Liver (tissue), 9 donors: ENCODE results near the gene C1S. TPM values are rescaled to one million over a fixed set of nuclear protein-coding genes. Genes with fewer than 3 reads are reported as not detected.
"Not testable (repeated sequence)": the region's sequence is repeated elsewhere in the genome, so short reads cannot be mapped to it uniquely, and the experiment has no call there.

Source experiments
- DNase-seq: peaks from one replicate; pipeline ENCODE4 v3.0.0-alpha.2; 2017; ENCODE audit warnings: low spot score
- H3K27ac ChIP-seq, 2 donors: one replicate each; pipeline ENCODE4 v1.7.0; 2013; ENCODE audit warnings: inconsistent platforms in 2 of 2, low read length in 2 of 2, control low read depth in 1 of 2, low read depth in 1 of 2, mild to moderate bottlenecking in 1 of 2
- H3K27me3 ChIP-seq, 4 donors: one replicate each; pipeline versions ENCODE4 v1.6.1 to v1.7.0; 2013; ENCODE audit warnings: low read length in 3 of 4, inconsistent platforms in 1 of 4, mild to moderate bottlenecking in 1 of 4, moderate library complexity in 1 of 4; ENCODE audit not compliant: control insufficient read depth in 4 of 4, insufficient read depth in 4 of 4
- H3K36me3 ChIP-seq, 4 donors: one replicate each; pipeline versions ENCODE4 v1.6.1 to v1.7.0; 2013; ENCODE audit warnings: low read length in 3 of 4, mild to moderate bottlenecking in 3 of 4, low read depth in 1 of 4, moderate library complexity in 1 of 4; ENCODE audit not compliant: control insufficient read depth in 4 of 4, insufficient read depth in 3 of 4
- H3K4me1 ChIP-seq, 4 donors: one replicate each; pipeline versions ENCODE4 v1.6.1 to v1.7.0; 2013; ENCODE audit warnings: low read length in 3 of 4, mild to moderate bottlenecking in 3 of 4, moderate library complexity in 1 of 4; ENCODE audit not compliant: control insufficient read depth in 4 of 4, insufficient read depth in 4 of 4
- H3K4me3 ChIP-seq, 3 donors: one replicate each; pipeline versions ENCODE4 v1.6.1 to v1.7.0; 2013; ENCODE audit warnings: low read length in 3 of 3, control low read depth in 1 of 3, low read depth in 1 of 3, mild to moderate bottlenecking in 1 of 3
- H3K9ac ChIP-seq, 2 donors: one replicate each; pipeline ENCODE4 v1.7.0; 2013; ENCODE audit warnings: low read length in 2 of 2, mild to moderate bottlenecking in 2 of 2, moderate library complexity in 2 of 2, control low read depth in 1 of 2, low read depth in 1 of 2
- H3K9me3 ChIP-seq, 4 donors: one replicate each; pipeline versions ENCODE4 v1.6.1 to v1.7.0; 2013; ENCODE audit warnings: low read length in 3 of 4; ENCODE audit not compliant: control insufficient read depth in 4 of 4
- ATF3 ChIP-seq: IDR thresholded peaks from 2 replicates; pipeline ENCODE4 v1.6.1; 2016; ENCODE audit warnings: antibody characterized with exemption
- EGR1 ChIP-seq, 2 donors: IDR thresholded peaks; 2 replicates each; pipeline ENCODE4 v1.6.1; 2016 to 2018; ENCODE audit warnings: antibody characterized with exemption in 2 of 2, low read depth in 2 of 2
- FOXA1 ChIP-seq: IDR thresholded peaks from 2 replicates; pipeline ENCODE4 v1.6.1; 2016; ENCODE audit warnings: antibody characterized with exemption
- FOXA2 ChIP-seq: IDR thresholded peaks from 2 replicates; pipeline ENCODE4 v1.6.1; 2016; ENCODE audit warnings: antibody characterized with exemption
- GABPA ChIP-seq, 2 donors: IDR thresholded peaks in 1 of 2; conservative IDR thresholded peaks in 1 of 2; 2 replicates each; pipeline ENCODE4 v1.6.1; 2016; ENCODE audit warnings: antibody characterized with exemption in 2 of 2, mild to moderate bottlenecking in 1 of 2, moderate library complexity in 1 of 2
- HNF4A ChIP-seq, 2 donors: conservative IDR thresholded peaks; 2 replicates each; pipeline ENCODE4 v1.6.1; 2016; ENCODE audit warnings: antibody characterized with exemption in 2 of 2, mild to moderate bottlenecking in 2 of 2
- HNF4G ChIP-seq: IDR thresholded peaks from 2 replicates; pipeline ENCODE4 v1.6.1; 2016; ENCODE audit warnings: antibody characterized with exemption
- JUND ChIP-seq, 2 donors: IDR thresholded peaks; 2 replicates each; pipeline ENCODE4 v1.6.1; 2016; ENCODE audit warnings: antibody characterized with exemption in 2 of 2
- NR2F2 ChIP-seq: IDR thresholded peaks from 2 replicates; pipeline ENCODE4 v1.6.1; 2016; ENCODE audit warnings: antibody characterized with exemption
- RAD21 ChIP-seq, 2 donors: IDR thresholded peaks; 2 replicates each; pipeline ENCODE4 v1.6.1; 2016; ENCODE audit warnings: antibody characterized with exemption in 2 of 2, mild to moderate bottlenecking in 2 of 2
- RXRA ChIP-seq, 2 donors: IDR thresholded peaks; 2 replicates each; pipeline ENCODE4 v1.6.1; 2017 to 2018; ENCODE audit warnings: antibody characterized with exemption in 2 of 2, mild to moderate bottlenecking in 1 of 2
- SP1 ChIP-seq: IDR thresholded peaks from 2 replicates; pipeline ENCODE4 v1.6.1; 2018; ENCODE audit warnings: antibody characterized with exemption, mild to moderate bottlenecking
- TAF1 ChIP-seq: conservative IDR thresholded peaks from 2 replicates; pipeline ENCODE4 v1.6.1; 2016; ENCODE audit warnings: antibody characterized with exemption, mild to moderate bottlenecking
- YY1 ChIP-seq: IDR thresholded peaks from 2 replicates; pipeline ENCODE4 v1.6.1; 2016; ENCODE audit warnings: antibody characterized with exemption, mild to moderate bottlenecking
- ZBTB33 ChIP-seq: IDR thresholded peaks from 2 replicates; pipeline ENCODE4 v1.6.1; 2016; ENCODE audit warnings: antibody characterized with exemption
- WGBS: extraction: QIAGEN DNeasy Blood & Tissue Kit; methylation state at CpG from one replicate; pipeline ENCODE4 v1.1.7; 2013; 5-methylcytosine and 5-hydroxymethylcytosine counted together
- polyA plus RNA-seq, 2 donors: library from polyadenylated mRNA; stranded (reverse) in 1 of 2; unstranded in 1 of 2; fragments of 200-250 nt in 1 of 2; fragments of >200 nt in 1 of 2; fragmentation: Nextera tagmentation in 1 of 2; extraction: Ambion mirVana in 1 of 2; gene quantifications; one replicate each; pipeline versions ENCODE4 v1.2.1 to v1.2.3, GENCODE V29; 2013 to 2015
- total RNA-seq, 2 donors: library from RNA; depleted of rRNA; stranded (reverse); fragments of >200 nt; gene quantifications; one replicate each; pipeline ENCODE4 v1.2.3, GENCODE V29; 2014
- TF ChIP-seq, protein P1 (sequence below): fragments of 150-350 bp; IDR thresholded peaks from 2 replicates; pipeline ENCODE4 v1.5.1; 2017; ENCODE audit warnings: improper control_type of control experiment, low read depth, low read length; ENCODE audit not compliant: missing input control
- TF ChIP-seq, protein P2 (sequence below): IDR thresholded peaks from 2 replicates; pipeline ENCODE4 v1.6.1; 2016; ENCODE audit warnings: antibody characterized with exemption, mild to moderate bottlenecking
- donor health status: healthy.
- donor health status: healthy.
- donor health status: healthy.
- donor health status: healthy.
- donor health status: healthy.

Gene C1S
- total and polyA plus RNA-seq, 4 donors = 267 to 2,029 (median 1,568) TPM

GRCh38 chr12:7103837-7104584 lies 43.5 kb downstream of the C1S start:
- H3K36me3 ChIP-seq = peaks cover 8 to 29% (median 18%) of the 10 kb centered on the region in 4 donors
- H3K27me3 ChIP-seq = no peaks in the 10 kb centered on the region
- 91% methylated on average over 14 of the region's 14 CpGs for WGBS
- no peak overlapping the region for H3K27ac ChIP-seq
- H3K9ac ChIP-seq = no peak overlapping the region
- DNase-seq = no peak
- H3K9me3 ChIP-seq = no peaks in the 10 kb centered on the region
- H3K4me1 ChIP-seq = peaks cover 3 to 26% (median 19%) of the 10 kb centered on the region in 4 donors
- H3K4me3 ChIP-seq = no peak overlapping the region
- TF ChIP-seq JUND (IDR thresholded peaks at IDR 0.05) = no peak
- TF ChIP-seq, protein P1, sequence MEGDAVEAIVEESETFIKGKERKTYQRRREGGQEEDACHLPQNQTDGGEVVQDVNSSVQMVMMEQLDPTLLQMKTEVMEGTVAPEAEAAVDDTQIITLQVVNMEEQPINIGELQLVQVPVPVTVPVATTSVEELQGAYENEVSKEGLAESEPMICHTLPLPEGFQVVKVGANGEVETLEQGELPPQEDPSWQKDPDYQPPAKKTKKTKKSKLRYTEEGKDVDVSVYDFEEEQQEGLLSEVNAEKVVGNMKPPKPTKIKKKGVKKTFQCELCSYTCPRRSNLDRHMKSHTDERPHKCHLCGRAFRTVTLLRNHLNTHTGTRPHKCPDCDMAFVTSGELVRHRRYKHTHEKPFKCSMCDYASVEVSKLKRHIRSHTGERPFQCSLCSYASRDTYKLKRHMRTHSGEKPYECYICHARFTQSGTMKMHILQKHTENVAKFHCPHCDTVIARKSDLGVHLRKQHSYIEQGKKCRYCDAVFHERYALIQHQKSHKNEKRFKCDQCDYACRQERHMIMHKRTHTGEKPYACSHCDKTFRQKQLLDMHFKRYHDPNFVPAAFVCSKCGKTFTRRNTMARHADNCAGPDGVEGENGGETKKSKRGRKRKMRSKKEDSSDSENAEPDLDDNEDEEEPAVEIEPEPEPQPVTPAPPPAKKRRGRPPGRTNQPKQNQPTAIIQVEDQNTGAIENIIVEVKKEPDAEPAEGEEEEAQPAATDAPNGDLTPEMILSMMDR = no peak
- no peak for TF ChIP-seq EGR1 (IDR thresholded peaks at IDR 0.05; ENCODE audit: low read depth in 2 of 2)
- no peak for TF ChIP-seq HNF4G
- TF ChIP-seq NR2F2 = no peak
- no peak for TF ChIP-seq ATF3
- no peak for TF ChIP-seq FOXA2
- TF ChIP-seq RXRA (IDR thresholded peaks at IDR 0.05) = no peak
- TF ChIP-seq HNF4A (conservative IDR thresholded peaks at IDR 0.05) = no peak
- no peak for TF ChIP-seq TAF1
- no peak for TF ChIP-seq RAD21 (IDR thresholded peaks at IDR 0.05)
- no peak for TF ChIP-seq FOXA1
- TF ChIP-seq, protein P2, sequence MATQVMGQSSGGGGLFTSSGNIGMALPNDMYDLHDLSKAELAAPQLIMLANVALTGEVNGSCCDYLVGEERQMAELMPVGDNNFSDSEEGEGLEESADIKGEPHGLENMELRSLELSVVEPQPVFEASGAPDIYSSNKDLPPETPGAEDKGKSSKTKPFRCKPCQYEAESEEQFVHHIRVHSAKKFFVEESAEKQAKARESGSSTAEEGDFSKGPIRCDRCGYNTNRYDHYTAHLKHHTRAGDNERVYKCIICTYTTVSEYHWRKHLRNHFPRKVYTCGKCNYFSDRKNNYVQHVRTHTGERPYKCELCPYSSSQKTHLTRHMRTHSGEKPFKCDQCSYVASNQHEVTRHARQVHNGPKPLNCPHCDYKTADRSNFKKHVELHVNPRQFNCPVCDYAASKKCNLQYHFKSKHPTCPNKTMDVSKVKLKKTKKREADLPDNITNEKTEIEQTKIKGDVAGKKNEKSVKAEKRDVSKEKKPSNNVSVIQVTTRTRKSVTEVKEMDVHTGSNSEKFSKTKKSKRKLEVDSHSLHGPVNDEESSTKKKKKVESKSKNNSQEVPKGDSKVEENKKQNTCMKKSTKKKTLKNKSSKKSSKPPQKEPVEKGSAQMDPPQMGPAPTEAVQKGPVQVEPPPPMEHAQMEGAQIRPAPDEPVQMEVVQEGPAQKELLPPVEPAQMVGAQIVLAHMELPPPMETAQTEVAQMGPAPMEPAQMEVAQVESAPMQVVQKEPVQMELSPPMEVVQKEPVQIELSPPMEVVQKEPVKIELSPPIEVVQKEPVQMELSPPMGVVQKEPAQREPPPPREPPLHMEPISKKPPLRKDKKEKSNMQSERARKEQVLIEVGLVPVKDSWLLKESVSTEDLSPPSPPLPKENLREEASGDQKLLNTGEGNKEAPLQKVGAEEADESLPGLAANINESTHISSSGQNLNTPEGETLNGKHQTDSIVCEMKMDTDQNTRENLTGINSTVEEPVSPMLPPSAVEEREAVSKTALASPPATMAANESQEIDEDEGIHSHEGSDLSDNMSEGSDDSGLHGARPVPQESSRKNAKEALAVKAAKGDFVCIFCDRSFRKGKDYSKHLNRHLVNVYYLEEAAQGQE = no peak
- TF ChIP-seq YY1 = no peak
- no peak for TF ChIP-seq SP1

DNA sequence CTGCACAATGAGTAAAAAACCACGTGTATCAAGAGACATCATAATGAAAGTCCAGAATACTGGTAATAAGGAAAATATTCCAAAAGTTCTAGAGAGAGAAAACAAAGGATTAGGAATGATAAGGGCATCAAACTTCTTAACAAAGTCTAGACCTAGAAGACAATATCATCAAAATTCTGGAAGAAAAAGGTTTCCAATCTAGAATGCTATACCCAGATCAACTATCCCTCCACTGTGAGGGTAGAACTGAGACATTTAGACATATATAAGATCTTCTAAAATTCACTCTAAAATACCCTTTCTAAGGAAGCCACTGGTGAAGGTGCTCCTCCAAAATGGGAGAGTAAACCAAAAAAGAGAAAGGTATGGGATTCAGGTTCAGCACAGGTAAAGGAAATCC lies 45.6 kb downstream of the C1S start:
- peaks cover 6 to 18% (median 8%) of the 10 kb centered on the region in 4 donors for H3K36me3 ChIP-seq
- H3K4me3 ChIP-seq = peak overlapping the region in 2 of 3 donors; percentile 13 to 19
- no peaks in the 10 kb centered on the region for H3K27me3 ChIP-seq
- 76% methylated on average over 1 of the region's 1 CpG for WGBS
- DNase-seq = no peak
- TF ChIP-seq ATF3 (no peak), EGR1 (IDR thresholded peaks at IDR 0.05; ENCODE audit: low read depth in 2 of 2) (no peak), SP1 (no peak), FOXA2 (no peak), JUND (IDR thresholded peaks at IDR 0.05) (no peak), ZBTB33 (no peak), GABPA (IDR thresholded peaks at IDR 0.05 in 1 of 2, conservative IDR thresholded peaks at IDR 0.05 in 1 of 2) (no peak), YY1 (no peak), TAF1 (no peak), RAD21 (IDR thresholded peaks at IDR 0.05) (no peak), FOXA1 (no peak)
- TF ChIP-seq, protein P1 = no peak
- H3K9me3 ChIP-seq = no peaks in the 10 kb centered on the region
- peak overlapping the region in 1 of 2 donors; percentile 5 for H3K27ac ChIP-seq
- H3K9ac ChIP-seq = no peak overlapping the region
- H3K4me1 ChIP-seq = peaks cover 8 to 45% (median 32%) of the 10 kb centered on the region in 4 donors

DNA sequence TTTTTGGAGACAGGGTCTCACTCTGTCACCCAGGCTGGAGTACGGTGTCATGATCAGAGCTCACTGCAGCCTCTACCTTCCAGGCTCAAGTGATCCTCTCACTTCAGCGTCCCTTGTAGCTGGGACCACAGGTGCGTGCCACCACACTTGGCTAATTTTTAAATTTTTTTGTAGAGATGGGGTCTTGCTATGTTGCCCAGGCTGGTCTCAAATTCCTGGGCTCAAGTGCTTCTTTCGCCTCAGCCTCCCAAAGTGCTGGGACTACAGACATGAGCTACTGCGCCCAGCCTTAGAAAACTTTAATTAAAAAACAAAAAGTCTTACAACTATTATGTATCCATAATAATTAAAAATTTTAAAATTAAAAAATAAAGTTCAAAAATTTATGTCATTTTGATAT lies 46.7 kb downstream of the C1S start:
- not testable (repeated sequence) for H3K9me3 ChIP-seq, DNase-seq, H3K27ac ChIP-seq, H3K36me3 ChIP-seq, H3K27me3 ChIP-seq
- Histone ChIP-seq H3K4me1 (peaks cover 8 to 50% (median 37%) of the 10 kb centered on the region in 4 donors), H3K9ac (peak overlapping the region in 1 of 2 donors; percentile 76), H3K4me3 (peak overlapping the region in 2 of 3 donors; percentile 75 to 85)
- 91% methylated on average over 5 of the region's 5 CpGs for WGBS
